ENCODE measurements around the gene PTH.

DNA sequence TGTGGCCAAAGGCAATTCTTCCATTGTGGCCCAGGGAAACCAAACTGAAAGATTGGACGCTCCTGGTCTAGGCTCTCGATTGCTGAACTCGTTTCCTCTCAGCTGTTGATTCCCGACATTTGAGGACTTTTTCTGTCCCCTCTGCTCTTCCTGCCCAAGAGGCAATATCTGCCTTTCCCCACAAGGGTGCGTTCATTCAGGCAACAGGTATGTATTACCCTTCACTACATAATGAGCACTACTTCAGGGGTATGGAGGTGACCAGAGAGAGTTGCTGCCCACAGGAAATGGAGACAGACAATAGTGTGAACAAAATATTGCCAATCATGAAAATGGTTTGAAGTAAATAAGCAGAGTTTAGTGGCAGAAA, 8.2 kb downstream of the PTH start:
- TF ChIP-seq POLR2A (IDR thresholded peaks at IDR 0.05; ENCODE audit: low read depth, low read length) (no peak), TAF1 (IDR thresholded peaks at IDR 0.05; ENCODE audit: borderline replicate concordance, low read depth, low read length) (no peak), POLR2AphosphoS5 (IDR thresholded peaks at IDR 0.05; ENCODE audit: low read depth, low read length) (no peak)
